Ovary (tissue), 3 donors: ENCODE measurements around the gene TPST2.

ENCODE experiments used
- CTCF ChIP-seq, 3 donors: fragments of 450-650 bp in 2 of 3; fragments of 200-600 bp in 1 of 3; IDR thresholded peaks; one replicate each; pipeline versions ENCODE4 v1.5.1 to v1.8.0; 2016 to 2022; ENCODE audit warnings: antibody characterized with exemption in 3 of 3, mild to moderate bottlenecking in 1 of 3
- EP300 ChIP-seq: sonication (generic); formaldehyde crosslinking; IDR thresholded peaks from one replicate; pipeline ENCODE4 v1.6.1; 2017; ENCODE audit warnings: antibody characterized with exemption
- POLR2A ChIP-seq: fragments of 450-650 bp; IDR thresholded peaks from one replicate; pipeline ENCODE4 v1.6.1; 2017; ENCODE audit warnings: antibody characterized with exemption, mild to moderate bottlenecking, moderate library complexity
- donor health status: DM: no; HTN: no; CAD: no.

- no peak for TF ChIP-seq CTCF (IDR thresholded peaks at IDR 0.05)
- TF ChIP-seq EP300: no peak
- TF ChIP-seq POLR2A: no peak
Measured at GRCh38 chr22:26545385-26545784, 44.5 kb downstream of the TPST2 start.
